ENCODE results near the gene ASCL2. TPM values are rescaled to one million over a fixed set of nuclear protein-coding genes. Genes with fewer than 3 reads are reported as not detected.

Gene ASCL2
- total RNA-seq, 4 donors from 2014 or later: 11.4 to 18.0 (median 15.9) TPM

GRCh38 chr11:2221591-2221990 lies 48.8 kb downstream of the ASCL2 start:
- H3K27ac ChIP-seq: no peak overlapping the region
- no peak overlapping the region for H3K4me3 ChIP-seq
- peaks cover 7% of the 10 kb centered on the region for H3K27me3 ChIP-seq
- H3K36me3 ChIP-seq: no peaks in the 10 kb centered on the region
- H3K4me1 ChIP-seq: peaks cover 10% of the 10 kb centered on the region
- WGBS: 100% methylated on average over 1 of the region's 1 CpG
- no peaks in the 10 kb centered on the region for H3K9me3 ChIP-seq
- no peak for DNase-seq (ENCODE audit: low spot score in 2 of 2)
- TF ChIP-seq POLR2A (IDR thresholded peaks at IDR 0.05): no peak
- no peak for TF ChIP-seq EP300 (IDR thresholded peaks at IDR 0.05)
- TF ChIP-seq CTCF (IDR thresholded peaks at IDR 0.05): no peak
- TF ChIP-seq POLR2AphosphoS5 (IDR thresholded peaks at IDR 0.05): no peak

- Histone ChIP-seq H3K4me3 (no peak overlapping the region), H3K36me3 (no peaks in the 10 kb centered on the region), H3K27ac (no peak overlapping the region), H3K9me3 (no peaks in the 10 kb centered on the region), H3K27me3 (peaks cover 10% of the 10 kb centered on the region), H3K4me1 (peaks cover 15% of the 10 kb centered on the region)
- WGBS: 100% methylated on average over 1 of the region's 1 CpG
- no peak for DNase-seq (ENCODE audit: low spot score in 2 of 2)
- TF ChIP-seq CTCF (IDR thresholded peaks at IDR 0.05): no peak
- no peak for TF ChIP-seq POLR2AphosphoS5 (IDR thresholded peaks at IDR 0.05)
- no peak for TF ChIP-seq POLR2A (IDR thresholded peaks at IDR 0.05)
Measured at GRCh38 chr11:2221024-2221423, 49.4 kb downstream of the ASCL2 start.

GRCh38 chr11:2220173-2220771 lies 50.1 kb downstream of the ASCL2 start:
- no peak for TF ChIP-seq POLR2A (IDR thresholded peaks at IDR 0.05)
- TF ChIP-seq CTCF (IDR thresholded peaks at IDR 0.05): no peak
- no peak for TF ChIP-seq POLR2AphosphoS5 (IDR thresholded peaks at IDR 0.05)
- no peak for TF ChIP-seq EP300 (IDR thresholded peaks at IDR 0.05)
- Histone ChIP-seq H3K36me3 (no peaks in the 10 kb centered on the region), H3K27me3 (peaks cover 10% of the 10 kb centered on the region), H3K27ac (no peak overlapping the region), H3K9me3 (no peaks in the 10 kb centered on the region), H3K4me3 (no peak overlapping the region), H3K4me1 (peaks cover 15% of the 10 kb centered on the region)
- 88% methylated on average over 3 of the region's 3 CpGs for WGBS
- DNase-seq (ENCODE audit: low spot score in 2 of 2): no peak

- H3K4me1 ChIP-seq: peaks cover 15% of the 10 kb centered on the region
- no peak overlapping the region for H3K4me3 ChIP-seq
- WGBS: 77% methylated on average over 4 of the region's 6 CpGs
- no peaks in the 10 kb centered on the region for H3K36me3 ChIP-seq
- TF ChIP-seq EP300 (IDR thresholded peaks at IDR 0.05) (no peak), POLR2AphosphoS5 (IDR thresholded peaks at IDR 0.05) (no peak), POLR2A (IDR thresholded peaks at IDR 0.05) (no peak), CTCF (IDR thresholded peaks at IDR 0.05) (no peak)
- peaks cover 12% of the 10 kb centered on the region for H3K27me3 ChIP-seq
- no peaks in the 10 kb centered on the region for H3K9me3 ChIP-seq
- no peak for DNase-seq (ENCODE audit: low spot score in 2 of 2)
- H3K27ac ChIP-seq: no peak overlapping the region
Measured at GRCh38 chr11:2219318-2220017, 50.9 kb downstream of the ASCL2 start.

Other genes with a start within 250 kb of the ASCL2 start
- gene IGF2, start 131.2 kb downstream of the ASCL2 start, total RNA-seq: 1 to 10 TPM; 3.2 to 9.7 (median 5.6) TPM
- not detected for gene INS, start 109.4 kb downstream of the ASCL2 start, total RNA-seq
- gene TH, start 98.8 kb downstream of the ASCL2 start, total RNA-seq: 1 to 10 TPM in 1 of 4 donors, under 1 TPM in 1, not detected in 2; 0.34 to 1.0 TPM
- 1 to 10 TPM in 2 of 4 donors, not detected in 2; 1.2 to 2.5 TPM for gene C11orf21, start 31.3 kb upstream of the ASCL2 start, total RNA-seq
- gene TSPAN32, start 31.4 kb upstream of the ASCL2 start, total RNA-seq: 1 to 10 TPM in 1 of 4 donors, under 1 TPM in 1, not detected in 2; 0.26 to 4.3 TPM
- gene CD81, start 106.7 kb upstream of the ASCL2 start, total RNA-seq: 100 to 1,000 TPM; 234 to 340 (median 277) TPM
- 10 to 100 TPM; 25.7 to 60.9 (median 51.4) TPM for gene TSSC4, start 130.2 kb upstream of the ASCL2 start, total RNA-seq
- under 1 TPM in 1 of 4 donors, not detected in 3; 0.29 TPM for gene TRPM5, start 173.9 kb upstream of the ASCL2 start, total RNA-seq
- gene KCNQ1, start 174.4 kb upstream of the ASCL2 start, total RNA-seq: 1 to 10 TPM in 2 of 4 donors, under 1 TPM in 2; 0.89 to 2.2 (median 1.3) TPM